SKM-1 (cell line): ENCODE measurements around the gene ANO6.

Experiments used
- DNase-seq: peaks from one replicate; lab custom pipeline; 2025; ENCODE audit not compliant: unreplicated experiment; lab: John Stamatoyannopoulos, UW

Gene ANO6

GRCh38 chr12:45209784-45210183 is 6.1 kb upstream of the ANO6 start:
- DNase-seq = no peak

GRCh38 chr12:45212064-45212463 is 3.8 kb upstream of the ANO6 start:
- no peak for DNase-seq

- DNase-seq = no peak
These were observed 2.8 kb upstream of the ANO6 start for GRCh38 chr12:45213107-45213506.

GRCh38 chr12:45214071-45214470 is 1.8 kb upstream of the ANO6 start:
- no peak for DNase-seq

GRCh38 chr12:45214749-45215418 is 1.0 kb upstream of the ANO6 start:
- DNase-seq = no peak

GRCh38 chr12:45216230-45216982 is 511 bp downstream of the ANO6 start:
- no peak for DNase-seq

- no peak for DNase-seq
These were observed 1.1 kb downstream of the ANO6 start for GRCh38 chr12:45216983-45217485.

GRCh38 chr12:45217846-45218245 is 2.0 kb downstream of the ANO6 start:
- DNase-seq = no peak

- DNase-seq = no peak
These were observed 3.7 kb downstream of the ANO6 start for GRCh38 chr12:45219621-45220020.

- no peak for DNase-seq
These were observed 4.6 kb downstream of the ANO6 start for GRCh38 chr12:45220363-45220931.

GRCh38 chr12:45220969-45221368 is 5.1 kb downstream of the ANO6 start:
- no peak for DNase-seq

GRCh38 chr12:45223868-45224267 is 8.0 kb downstream of the ANO6 start:
- DNase-seq = no peak

- DNase-seq = no peak
These were observed 8.4 kb downstream of the ANO6 start for GRCh38 chr12:45224311-45224710.

GRCh38 chr12:45226021-45226420 is 10.1 kb downstream of the ANO6 start:
- DNase-seq = no peak

GRCh38 chr12:45227316-45228067 is 11.6 kb downstream of the ANO6 start:
- DNase-seq = no peak

- no peak for DNase-seq
These were observed 15.7 kb downstream of the ANO6 start for GRCh38 chr12:45231515-45232145.

GRCh38 chr12:45232146-45232755 is 16.4 kb downstream of the ANO6 start:
- DNase-seq = no peak

- no peak for DNase-seq
These were observed 17.0 kb downstream of the ANO6 start for GRCh38 chr12:45232756-45233372.

- no peak for DNase-seq
These were observed 18.4 kb downstream of the ANO6 start for GRCh38 chr12:45234139-45234865.
